Karpas-422 (cell line): ENCODE data around the gene KIFAP3. TPM values are rescaled to one million over a fixed set of nuclear protein-coding genes. Genes with fewer than 3 reads are reported as not detected.

Experiments
- DNase-seq: peaks from one replicate; pipeline ENCODE4 v3.0.0-alpha.2; 2015
- H2AFZ ChIP-seq: fragments of 200-600 bp; sonication (generic); 2 replicates; pipeline ENCODE4 v1.6.1; 2014; ENCODE audit warnings: antibody characterized with exemption, low read length, mixed read lengths
- H3K27ac ChIP-seq: fragments of 200-600 bp; sonication (generic); 2 replicates; pipeline ENCODE4 v1.5.1; 2014; ENCODE audit warnings: mild to moderate bottlenecking, low read length, moderate library complexity
- H3K27me3 ChIP-seq: fragments of 200-600 bp; sonication (generic); 2 replicates; pipeline ENCODE4 v1.6.1; 2014; ENCODE audit warnings: low read length, mixed read lengths
- H3K36me3 ChIP-seq: fragments of 200-600 bp; sonication (generic); 2 replicates; pipeline ENCODE4 v1.6.1; 2014; ENCODE audit warnings: low read length, mixed read lengths; ENCODE audit not compliant: insufficient read depth
- H3K4me1 ChIP-seq: fragments of 200-600 bp; sonication (generic); 2 replicates; pipeline ENCODE4 v1.6.1; 2014; ENCODE audit warnings: mild to moderate bottlenecking, low read length, mixed read lengths
- H3K4me2 ChIP-seq: fragments of 200-600 bp; sonication (generic); 2 replicates; pipeline ENCODE4 v1.6.1; 2014; ENCODE audit warnings: low read length, low read depth, mild to moderate bottlenecking; ENCODE audit not compliant: poor library complexity, severe bottlenecking
- H3K4me3 ChIP-seq: fragments of 200-600 bp; sonication (generic); 2 replicates; pipeline ENCODE4 v1.5.1; 2014; ENCODE audit warnings: mild to moderate bottlenecking, antibody characterized with exemption, low read length, mixed read lengths
- H3K79me2 ChIP-seq: fragments of 200-600 bp; sonication (generic); 2 replicates; pipeline ENCODE4 v1.6.1; 2014; ENCODE audit warnings: mild to moderate bottlenecking, low read length, mixed read lengths
- H3K9ac ChIP-seq: fragments of 200-600 bp; sonication (generic); 2 replicates; pipeline ENCODE4 v1.6.0; 2014; ENCODE audit warnings: low read length
- H3K9me2 ChIP-seq: fragments of 200-600 bp; sonication (generic), shearing (Covaris generic); replicated peaks from 2 replicates; pipeline ENCODE4 v1.6.0; 2014; ENCODE audit warnings: mild to moderate bottlenecking, low read length, moderate library complexity; ENCODE audit not compliant: insufficient read depth
- H3K9me3 ChIP-seq: fragments of 300-700, 200-600 bp; sonication (generic); 2 replicates; pipeline ENCODE4 v1.6.1; 2014; ENCODE audit warnings: low read length, mixed read lengths
- H4K20me1 ChIP-seq: fragments of 200-600 bp; sonication (generic); 2 replicates; pipeline ENCODE4 v1.6.1; 2014; ENCODE audit warnings: mild to moderate bottlenecking, antibody characterized with exemption, low read length, low read depth; ENCODE audit not compliant: insufficient read depth
- total RNA-seq: library from RNA; depleted of rRNA; stranded (reverse); fragments of >200 nt; shearing (Covaris generic); gene quantifications from 2 replicates; pipeline ENCODE4 v1.2.3, GENCODE V29; 2014; ENCODE audit warnings: low replicate concordance

The KIFAP3 gene
- total RNA-seq, 1 experiment from 2014 or later: 8.1 TPM

GRCh38 chr1:169891539-169891885, 183.0 kb downstream of the KIFAP3 start:
- Histone ChIP-seq H3K27me3 (no peaks in the 10 kb centered on the region), H3K36me3 (peaks cover 14% of the 10 kb centered on the region), H3K27ac (no peak overlapping the region), H3K4me3 (peak overlapping the region; percentile 78), H3K9me3 (no peaks in the 10 kb centered on the region), H2AFZ (no peak overlapping the region), H3K79me2 (peaks cover 63% of the 10 kb centered on the region), H3K4me1 (peaks cover 31% of the 10 kb centered on the region), H4K20me1 (no peaks in the 10 kb centered on the region), H3K9ac (peak overlapping the region; percentile 91), H3K4me2 (peak overlapping the region; percentile 88), H3K9me2 (no peaks in the 10 kb centered on the region; the same call in 1 of the 2 replicates)
- DNase-seq: no peak

DNA sequence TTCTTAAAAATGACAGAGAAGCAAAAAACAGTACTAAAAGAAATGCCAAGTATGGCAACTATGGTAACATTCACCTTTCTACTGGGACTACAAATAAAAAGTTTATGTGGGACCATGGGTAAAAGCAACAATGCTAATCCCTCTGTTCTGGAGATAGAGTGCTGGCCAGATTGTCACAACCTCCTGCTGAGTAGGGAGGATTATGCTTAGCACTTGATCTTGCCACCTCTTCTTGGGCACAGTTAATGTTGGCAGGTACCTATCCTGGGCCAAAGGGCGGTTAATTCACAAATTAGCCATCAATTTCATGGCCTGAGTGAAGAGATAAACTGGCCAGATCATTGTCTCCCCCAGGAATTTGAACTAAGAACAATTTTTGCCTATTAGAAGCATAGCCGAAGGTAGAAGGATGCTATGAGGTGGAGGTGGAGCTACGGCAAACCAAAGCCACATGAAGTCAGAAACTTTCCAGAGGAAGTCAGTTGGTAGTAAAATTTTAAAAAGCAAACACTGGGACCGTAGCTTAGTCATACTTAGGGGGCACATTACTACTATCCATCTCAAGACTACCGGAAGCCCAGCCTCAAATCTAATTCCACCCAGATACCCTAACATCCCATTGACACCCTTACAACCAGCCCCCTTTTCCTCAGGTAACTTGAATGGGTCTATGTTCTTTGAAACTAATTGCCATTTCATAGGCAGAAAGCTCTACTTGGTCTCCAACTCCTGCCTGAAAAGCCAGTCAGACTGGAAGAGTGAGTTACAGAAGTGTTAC, 183.5 kb downstream of the KIFAP3 start:
- H2AFZ ChIP-seq: no peak overlapping the region
- H3K27me3 ChIP-seq: no peaks in the 10 kb centered on the region
- H3K36me3 ChIP-seq: peaks cover 14% of the 10 kb centered on the region
- no peaks in the 10 kb centered on the region; the same call in 1 of the 2 replicates for H3K9me2 ChIP-seq
- H3K4me2 ChIP-seq: peak overlapping the region; percentile 88
- H3K4me1 ChIP-seq: peaks cover 31% of the 10 kb centered on the region
- H3K79me2 ChIP-seq: peaks cover 68% of the 10 kb centered on the region
- DNase-seq: no peak
- no peaks in the 10 kb centered on the region for H4K20me1 ChIP-seq
- H3K9me3 ChIP-seq: no peaks in the 10 kb centered on the region
- peak overlapping the region; percentile 78 for H3K4me3 ChIP-seq
- no peak overlapping the region for H3K27ac ChIP-seq
- peak overlapping the region; percentile 91; the same call in 1 of the 2 replicates for H3K9ac ChIP-seq

DNA sequence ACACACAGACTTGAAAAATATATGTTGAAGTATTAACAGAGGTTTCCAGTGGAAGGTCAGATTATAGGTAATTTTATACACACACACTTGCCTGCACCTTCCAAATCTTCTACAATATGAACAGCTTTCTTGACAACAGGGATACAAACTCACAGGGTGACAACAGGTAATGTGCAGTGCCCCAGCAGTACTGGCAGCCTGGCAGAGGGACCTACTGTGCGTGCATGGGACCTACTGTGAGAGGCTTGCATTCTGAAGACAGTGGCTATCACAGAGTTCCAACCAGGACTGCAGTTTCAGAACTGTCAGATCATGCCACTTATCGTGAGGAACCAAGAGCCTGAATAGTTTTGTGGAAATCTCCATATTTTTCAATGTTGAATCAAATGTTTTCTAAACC, 184.6 kb downstream of the KIFAP3 start:
- Histone ChIP-seq H2AFZ (no peak overlapping the region), H3K27me3 (no peaks in the 10 kb centered on the region), H3K4me3 (no peak overlapping the region), H4K20me1 (no peaks in the 10 kb centered on the region), H3K79me2 (peaks cover 72% of the 10 kb centered on the region), H3K9ac (no peak overlapping the region), H3K4me1 (peaks cover 30% of the 10 kb centered on the region), H3K36me3 (peaks cover 14% of the 10 kb centered on the region), H3K27ac (no peak overlapping the region), H3K9me3 (no peaks in the 10 kb centered on the region), H3K9me2 (no peaks in the 10 kb centered on the region), H3K4me2 (no peak overlapping the region)
- DNase-seq: no peak

DNA sequence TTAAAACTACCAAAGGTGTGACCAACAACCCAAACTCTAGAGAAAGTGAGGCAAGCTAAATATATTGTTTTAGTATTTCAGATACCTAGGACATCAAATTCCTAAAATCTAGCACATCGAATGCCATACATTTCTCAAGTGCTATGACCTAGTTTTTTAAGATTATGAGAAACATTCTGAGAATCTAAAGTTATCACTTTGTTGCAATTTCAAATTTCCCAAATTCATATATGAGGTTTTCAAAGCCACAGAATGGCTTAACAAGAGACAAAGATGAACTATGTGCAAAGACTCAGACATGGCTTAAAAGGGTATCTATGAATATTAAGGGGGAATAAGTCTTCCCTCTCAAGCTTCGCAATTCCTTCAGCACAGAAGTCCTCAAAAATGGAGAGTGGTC, 187.6 kb downstream of the KIFAP3 start:
- Histone ChIP-seq H4K20me1 (no peaks in the 10 kb centered on the region), H3K79me2 (peaks cover 63% of the 10 kb centered on the region), H3K9me3 (no peaks in the 10 kb centered on the region), H3K4me1 (peaks cover 18% of the 10 kb centered on the region), H2AFZ (no peak overlapping the region), H3K4me3 (no peak overlapping the region), H3K9ac (no peak overlapping the region), H3K27me3 (no peaks in the 10 kb centered on the region), H3K9me2 (no peaks in the 10 kb centered on the region), H3K4me2 (no peak overlapping the region), H3K36me3 (peaks cover 14% of the 10 kb centered on the region), H3K27ac (no peak overlapping the region)
- no peak for DNase-seq

- no peaks in the 10 kb centered on the region for H3K27me3 ChIP-seq
- peaks cover 13% of the 10 kb centered on the region for H3K4me1 ChIP-seq
- no peaks in the 10 kb centered on the region for H4K20me1 ChIP-seq
- peaks cover 14% of the 10 kb centered on the region for H3K36me3 ChIP-seq
- no peak overlapping the region for H3K4me2 ChIP-seq
- H3K9me2 ChIP-seq: no peaks in the 10 kb centered on the region
- no peak overlapping the region for H3K9ac ChIP-seq
- DNase-seq: no peak
- no peaks in the 10 kb centered on the region for H3K9me3 ChIP-seq
- H3K27ac ChIP-seq: no peak overlapping the region
- H3K79me2 ChIP-seq: peaks cover 60% of the 10 kb centered on the region
- no peak overlapping the region for H3K4me3 ChIP-seq
- no peak overlapping the region for H2AFZ ChIP-seq
These were observed 188.1 kb downstream of the KIFAP3 start for GRCh38 chr1:169886422-169886821.

- no peaks in the 10 kb centered on the region for H3K9me2 ChIP-seq
- H2AFZ ChIP-seq: no peak overlapping the region
- H3K9me3 ChIP-seq: no peaks in the 10 kb centered on the region
- peaks cover 14% of the 10 kb centered on the region for H3K36me3 ChIP-seq
- peaks cover 5% of the 10 kb centered on the region for H3K4me1 ChIP-seq
- H3K27me3 ChIP-seq: no peaks in the 10 kb centered on the region
- H3K9ac ChIP-seq: no peak overlapping the region
- peaks cover 51% of the 10 kb centered on the region for H3K79me2 ChIP-seq
- DNase-seq: no peak
- no peak overlapping the region for H3K27ac ChIP-seq
- H3K4me2 ChIP-seq: no peak overlapping the region
- H3K4me3 ChIP-seq: no peak overlapping the region
- no peaks in the 10 kb centered on the region for H4K20me1 ChIP-seq
These were observed 189.3 kb downstream of the KIFAP3 start for GRCh38 chr1:169885207-169885606.

DNA sequence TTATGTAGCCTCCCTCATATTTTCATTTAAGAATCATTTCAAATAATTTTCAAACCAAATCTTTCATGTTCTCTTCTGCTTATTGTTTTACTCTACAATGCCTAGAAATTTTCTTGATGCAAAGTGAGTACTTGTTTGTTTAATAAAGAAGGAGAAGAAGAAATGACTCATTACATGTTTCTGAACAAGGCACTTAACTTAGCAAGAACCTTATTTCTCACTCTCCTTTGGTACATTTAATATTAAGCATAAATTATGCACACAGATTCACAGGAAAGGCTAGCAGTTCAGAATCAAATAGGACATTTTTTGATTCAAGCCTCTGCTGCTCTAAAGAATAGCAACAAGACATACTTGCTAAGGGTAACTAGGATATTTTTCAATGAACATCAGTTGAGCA, 189.9 kb downstream of the KIFAP3 start:
- Histone ChIP-seq H3K79me2 (peaks cover 46% of the 10 kb centered on the region), H3K36me3 (peaks cover 14% of the 10 kb centered on the region), H4K20me1 (no peaks in the 10 kb centered on the region), H3K9me2 (no peaks in the 10 kb centered on the region), H3K27me3 (no peaks in the 10 kb centered on the region), H3K4me3 (no peak overlapping the region), H3K4me2 (no peak overlapping the region), H3K27ac (no peak overlapping the region), H3K9me3 (no peaks in the 10 kb centered on the region), H3K9ac (no peak overlapping the region), H2AFZ (no peak overlapping the region), H3K4me1 (peaks cover 5% of the 10 kb centered on the region)
- DNase-seq: no peak

GRCh38 chr1:169882039-169882511, 192.4 kb downstream of the KIFAP3 start:
- no peaks in the 10 kb centered on the region for H3K9me2 ChIP-seq
- H3K27me3 ChIP-seq: no peaks in the 10 kb centered on the region
- H3K79me2 ChIP-seq: peaks cover 34% of the 10 kb centered on the region
- H3K4me2 ChIP-seq: no peak overlapping the region
- H3K4me3 ChIP-seq: no peak overlapping the region
- no peak overlapping the region for H3K27ac ChIP-seq
- DNase-seq: no peak
- no peak overlapping the region for H2AFZ ChIP-seq
- H4K20me1 ChIP-seq: no peaks in the 10 kb centered on the region
- H3K36me3 ChIP-seq: peaks cover 11% of the 10 kb centered on the region; the same call in 1 of the 2 replicates
- peaks cover 10% of the 10 kb centered on the region for H3K4me1 ChIP-seq
- no peaks in the 10 kb centered on the region for H3K9me3 ChIP-seq
- H3K9ac ChIP-seq: no peak overlapping the region
